GM21619 (cell line): ENCODE results near the gene TSPAN13.
"Not testable (repeated sequence)": the region's sequence is repeated elsewhere in the genome, so short reads cannot be mapped to it uniquely, and the experiment has no call there.

ENCODE experiments used
- ATAC-seq: cut with Tn5 transposase; IDR thresholded peaks from one replicate; pipeline ENCODE4 v1.9.1; 2021; ENCODE audit not compliant: unreplicated experiment

Gene TSPAN13

GRCh38 chr7:16740623-16740953, 13.0 kb upstream of the TSPAN13 start:
- ATAC-seq: no peak

DNA sequence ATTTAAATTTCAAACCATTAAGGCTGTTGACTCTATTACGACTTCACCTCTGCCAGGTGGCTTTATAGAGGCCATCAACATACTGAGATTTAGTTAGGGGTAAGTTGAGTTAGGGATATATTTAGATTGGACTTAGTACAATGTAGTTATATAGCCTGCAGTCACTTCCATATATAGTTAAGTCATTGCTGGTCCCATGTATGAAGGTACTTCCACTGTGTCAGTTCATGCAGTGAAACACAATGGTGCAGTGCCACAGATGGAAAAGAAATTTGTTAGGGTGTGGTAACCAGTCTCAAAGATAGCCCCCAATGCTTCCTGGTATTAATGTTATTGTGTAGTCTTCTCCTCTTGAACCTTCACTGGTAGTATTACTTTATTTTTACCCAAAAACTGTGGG, 12.6 kb upstream of the TSPAN13 start:
- ATAC-seq: no peak

DNA sequence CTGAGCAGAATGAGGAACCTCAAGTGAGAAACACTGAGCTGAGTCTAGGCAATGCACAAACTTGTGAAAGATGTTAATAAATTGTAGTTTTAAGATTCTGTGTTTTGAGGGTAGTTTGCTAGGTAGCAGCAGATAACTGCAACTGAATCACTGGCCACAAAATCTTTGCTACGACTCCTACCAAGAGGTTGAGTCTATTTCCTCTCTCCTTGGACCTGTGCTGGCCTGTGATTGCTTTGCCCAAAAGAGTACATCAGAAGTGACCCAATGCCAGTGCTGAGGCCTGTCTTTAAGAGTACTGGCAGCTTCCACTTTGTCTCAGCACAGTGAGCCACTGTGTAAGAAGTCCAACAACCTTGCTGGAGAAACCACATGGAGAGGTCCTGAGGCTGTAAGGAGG, 11.9 kb upstream of the TSPAN13 start:
- no peak for ATAC-seq

DNA sequence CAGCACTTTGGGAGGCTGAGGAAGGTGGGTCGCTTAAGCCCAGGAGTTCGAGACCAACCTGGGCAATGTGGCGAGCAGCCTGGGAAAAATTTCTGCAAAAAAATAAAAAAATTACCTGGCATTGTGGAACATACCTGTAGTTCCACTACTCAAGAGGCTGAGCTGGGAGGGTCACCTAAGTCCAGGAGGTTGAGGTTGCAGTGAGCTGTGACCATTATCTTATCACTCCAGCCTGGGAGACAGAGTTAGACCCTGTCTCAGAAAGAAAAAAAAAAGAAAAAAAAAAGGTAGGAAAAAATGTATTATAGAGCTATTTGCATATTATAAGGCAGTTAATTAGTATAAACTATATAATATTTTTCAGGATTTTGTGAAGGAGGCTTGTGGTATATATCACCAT, 11.0 kb upstream of the TSPAN13 start:
- no peak for ATAC-seq

GRCh38 chr7:16743236-16743635, 10.3 kb upstream of the TSPAN13 start:
- ATAC-seq: no peak

- ATAC-seq: no peak
Observed at GRCh38 chr7:16744518-16745250, 8.9 kb upstream of the TSPAN13 start.

DNA sequence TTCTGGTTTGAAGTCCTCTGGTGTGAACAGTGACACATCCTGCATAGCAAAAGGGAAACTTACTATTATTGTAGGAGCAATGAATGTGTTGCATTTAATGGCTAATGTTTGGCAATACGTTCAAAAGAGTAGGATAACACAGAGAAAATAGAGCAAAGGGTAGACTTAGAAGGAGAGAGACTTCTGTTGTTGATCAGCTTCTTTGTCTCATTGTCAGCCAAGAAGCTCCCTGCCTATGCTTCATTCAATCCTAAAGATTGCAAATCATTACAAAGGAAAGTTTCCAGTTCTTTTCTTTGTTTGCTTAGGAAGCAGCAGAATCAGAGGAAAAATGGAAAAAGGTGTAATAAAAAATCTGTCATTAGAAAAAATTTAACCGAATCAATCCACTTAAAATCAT, 7.9 kb upstream of the TSPAN13 start:
- ATAC-seq: no peak

DNA sequence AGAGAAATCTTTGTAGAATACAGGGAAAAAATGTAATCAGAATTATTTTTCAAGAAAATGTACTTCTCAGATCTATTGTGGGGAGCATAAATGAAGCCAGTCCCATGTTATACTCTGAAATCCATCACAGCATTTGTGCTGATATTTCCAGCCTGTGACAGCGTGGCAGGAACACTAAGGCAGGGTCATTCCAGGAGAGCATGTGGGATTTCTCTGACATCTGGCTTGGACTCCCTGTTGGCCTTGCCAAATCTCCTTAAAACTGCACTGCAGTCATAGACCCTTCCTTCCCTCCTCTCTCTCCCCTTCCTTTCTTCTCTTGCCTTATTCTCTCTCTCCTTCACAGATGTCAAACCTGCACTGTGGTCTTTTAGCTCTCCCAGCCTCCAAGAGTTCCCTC, 6.5 kb upstream of the TSPAN13 start:
- no peak for ATAC-seq

GRCh38 chr7:16753932-16754855, 639 bp downstream of the TSPAN13 start:
- ATAC-seq: no peak

- ATAC-seq: no peak
Observed at GRCh38 chr7:16754856-16755317, 1.3 kb downstream of the TSPAN13 start.

GRCh38 chr7:16755397-16755796, 1.8 kb downstream of the TSPAN13 start:
- no peak for ATAC-seq

DNA sequence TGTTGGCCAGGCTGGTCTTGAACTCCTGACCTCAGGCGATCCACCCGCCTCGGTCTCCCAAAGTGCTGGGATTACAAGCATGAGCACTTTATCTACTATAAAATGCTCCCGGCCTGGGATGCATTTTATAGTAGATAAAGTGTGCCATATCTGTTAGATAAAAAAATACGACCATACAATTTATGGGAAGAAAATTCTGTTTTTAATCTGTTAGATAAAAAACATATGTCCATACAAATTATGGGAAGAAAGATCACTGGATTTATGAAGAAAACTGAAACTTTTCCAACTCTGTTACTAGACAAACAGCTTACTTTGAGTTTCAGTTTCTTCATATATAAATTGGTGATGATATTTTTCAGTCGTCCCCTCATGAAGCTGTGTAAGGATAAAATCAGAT, 4.5 kb downstream of the TSPAN13 start:
- no peak for ATAC-seq

DNA sequence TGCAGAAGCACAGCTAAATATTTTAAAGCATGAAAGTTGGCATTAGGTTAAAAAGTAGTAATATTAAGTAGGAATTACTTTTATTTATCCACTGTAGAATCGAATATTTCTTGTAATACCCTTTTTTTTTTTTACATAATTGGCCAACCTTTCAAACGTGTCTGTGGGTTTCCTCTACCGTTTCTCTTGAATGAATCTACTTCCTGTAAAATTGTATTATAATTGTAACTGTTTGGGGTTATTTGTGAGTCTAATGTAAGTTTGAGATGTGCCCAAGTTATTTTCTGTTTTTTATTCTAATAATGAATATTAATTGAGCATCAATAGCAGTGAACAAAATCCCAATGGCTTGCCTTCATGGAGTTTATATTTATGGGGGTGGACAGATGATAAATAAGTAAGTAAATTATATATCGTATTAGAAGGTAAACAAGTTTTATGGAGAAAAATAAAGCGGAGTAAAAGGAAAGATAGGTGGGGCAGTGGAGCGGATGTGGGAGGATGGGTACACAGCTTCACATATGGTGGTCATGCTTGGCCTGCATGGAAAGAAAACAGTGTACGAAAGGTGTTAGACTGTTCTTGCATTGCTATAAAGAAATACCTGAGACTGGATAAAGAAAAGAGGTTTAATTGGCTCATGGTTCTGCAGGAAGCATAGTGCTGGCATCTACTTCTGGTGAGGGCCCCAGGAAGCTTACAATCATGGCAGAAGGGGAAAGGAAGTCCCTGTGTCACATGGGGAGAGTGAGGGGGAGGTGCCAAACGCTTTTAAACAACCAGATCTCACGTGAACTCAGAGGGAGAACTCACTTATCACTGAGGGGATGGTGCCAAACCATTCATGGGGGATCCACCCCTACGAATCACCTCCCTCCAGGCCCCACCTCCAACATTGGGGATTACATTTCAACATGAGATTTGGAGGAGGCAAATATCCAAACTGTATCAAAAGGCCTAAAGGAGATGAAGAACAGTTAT, 5.4 kb downstream of the TSPAN13 start:
- ATAC-seq: no peak

DNA sequence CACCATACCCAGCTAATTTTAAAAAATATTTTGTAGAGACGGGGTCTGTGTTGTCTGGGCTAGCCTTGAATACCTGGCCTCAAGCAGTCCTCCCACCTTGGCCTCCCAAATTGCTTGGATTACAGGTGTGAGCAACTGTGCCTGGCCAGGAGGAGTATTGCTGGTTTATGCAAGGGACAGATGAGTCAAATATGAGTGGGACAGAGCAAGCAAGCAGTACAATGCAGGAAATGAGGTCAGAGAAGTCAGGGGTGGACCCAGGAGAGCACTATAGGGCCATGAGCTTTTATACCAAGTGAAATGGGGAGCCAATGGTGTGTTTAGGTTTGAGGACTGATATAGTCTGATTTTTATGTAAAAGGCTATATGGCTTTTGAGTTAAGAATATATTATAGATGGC, 6.3 kb downstream of the TSPAN13 start:
- ATAC-seq: no peak

DNA sequence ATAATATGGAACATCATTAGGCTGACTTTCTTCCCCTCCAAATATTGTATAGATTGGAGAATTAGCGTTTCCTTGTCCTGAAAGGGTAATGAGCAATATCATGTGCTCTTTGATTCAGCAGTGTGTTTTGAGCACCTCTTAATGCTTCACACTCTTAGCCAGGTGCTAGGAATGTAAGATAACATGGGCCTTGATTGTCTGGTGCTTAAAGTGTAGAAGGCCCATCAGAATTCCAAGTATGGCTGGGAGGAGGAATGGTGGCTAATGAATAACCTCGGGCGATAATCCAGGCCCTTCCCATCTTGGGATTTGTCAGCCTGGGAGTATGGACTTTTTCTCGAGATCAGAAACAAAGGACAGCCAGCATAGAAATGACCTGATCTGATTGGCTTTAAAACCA, 8.6 kb downstream of the TSPAN13 start:
- ATAC-seq: no peak

- ATAC-seq: no peak
Observed at GRCh38 chr7:16764942-16765341, 11.4 kb downstream of the TSPAN13 start.

DNA sequence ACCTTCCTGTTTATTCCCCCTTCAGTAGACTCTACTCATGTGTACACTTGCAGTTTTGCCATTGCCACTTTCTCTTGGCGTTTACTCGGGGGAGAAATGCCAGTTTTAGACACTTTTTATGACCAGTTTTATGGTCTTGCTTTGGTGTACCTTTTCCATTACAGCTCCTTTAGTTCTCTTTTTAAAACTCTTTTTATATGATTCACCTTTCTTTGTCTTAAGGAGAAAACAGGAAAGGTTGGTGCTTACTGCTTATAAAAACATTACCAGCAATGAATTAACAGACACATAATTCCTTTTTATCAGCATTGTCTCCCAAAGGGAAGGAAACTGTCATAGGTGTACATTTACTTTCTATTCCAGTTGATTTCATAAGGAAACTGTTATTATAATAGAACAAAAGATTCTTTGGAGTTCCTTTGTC, 11.9 kb downstream of the TSPAN13 start:
- no peak for ATAC-seq

- ATAC-seq: not testable (repeated sequence)
Observed at GRCh38 chr7:16769994-16770393, 16.4 kb downstream of the TSPAN13 start.

DNA sequence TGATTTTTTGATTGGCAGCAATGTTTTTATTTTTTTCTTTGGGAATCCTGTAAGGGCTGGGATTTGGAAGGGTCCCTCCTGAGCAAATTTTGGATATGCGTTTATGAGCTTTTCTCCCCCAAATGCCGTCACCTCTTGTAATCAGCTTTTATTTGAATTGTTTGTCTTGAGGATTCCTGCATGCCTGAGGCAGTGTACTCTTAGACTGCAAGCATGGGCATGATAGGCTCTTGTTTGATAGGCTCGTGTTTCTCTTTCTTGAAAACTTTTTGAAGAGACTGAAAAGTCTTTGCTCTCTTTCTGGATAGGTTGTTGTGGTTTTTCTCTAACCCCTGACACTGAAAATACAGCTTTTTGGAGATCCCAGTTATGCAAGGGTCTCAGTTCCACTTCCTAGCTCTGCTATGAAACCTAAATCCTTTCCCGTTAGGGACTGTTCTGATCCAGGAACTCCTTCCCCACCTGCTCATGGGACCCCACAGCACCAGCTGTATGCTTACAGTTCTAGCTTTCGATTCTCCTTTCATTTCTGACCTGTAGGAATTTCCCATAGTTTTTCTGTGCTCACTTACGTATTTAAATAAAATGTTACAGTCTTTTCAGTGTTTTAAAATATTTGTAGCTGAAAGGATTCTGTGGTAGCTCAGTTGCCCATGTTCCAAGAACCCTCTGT, 17.2 kb downstream of the TSPAN13 start:
- no peak for ATAC-seq

DNA sequence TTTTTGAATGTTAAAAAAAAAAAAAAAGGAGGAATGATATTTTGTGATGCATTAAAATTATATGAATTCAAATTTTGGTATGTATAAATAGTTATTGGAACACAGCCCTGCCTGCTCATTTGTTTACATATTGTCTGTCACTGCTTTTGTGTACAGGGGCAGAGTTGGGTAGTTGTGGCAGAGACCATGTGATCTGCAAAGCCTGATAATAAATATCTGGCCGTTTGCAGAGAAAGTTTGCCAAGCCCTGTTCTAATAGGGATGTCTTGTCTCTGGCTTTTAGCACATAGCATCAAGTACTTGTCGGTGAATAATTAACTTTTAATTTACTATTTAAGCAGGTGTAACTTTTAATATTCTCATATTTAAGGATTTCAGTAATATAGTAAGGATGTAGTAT, 19.8 kb downstream of the TSPAN13 start:
- no peak for ATAC-seq

DNA sequence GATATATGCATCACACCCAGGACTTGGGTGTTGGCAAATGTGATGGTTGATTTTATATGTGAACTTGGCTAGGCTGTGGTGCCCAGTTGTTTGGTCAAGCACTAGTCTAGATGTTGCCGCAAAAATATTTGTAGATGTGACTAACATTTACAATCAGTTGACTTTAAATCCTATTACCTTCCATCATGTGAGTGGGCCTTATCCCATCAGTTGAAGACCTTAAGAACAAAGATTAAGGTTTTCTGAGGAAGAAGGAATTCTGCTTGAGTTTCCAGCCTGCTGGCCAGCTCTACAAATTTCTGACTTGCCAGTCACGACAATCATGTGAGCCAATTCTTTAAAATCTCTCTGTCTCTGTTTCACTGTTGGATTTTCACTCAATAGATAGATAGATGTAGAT, 20.3 kb downstream of the TSPAN13 start:
- ATAC-seq: no peak
